SK-N-SH treated with all-trans-retinoic acid at 6 μM for 48 hours (cell line): Measurements from ENCODE around the gene CCL15.

ENCODE experiments used
- ARNTL ChIP-seq: fragments of 450-650 bp; formaldehyde crosslinking; IDR thresholded peaks from 2 replicates; pipeline ENCODE4 v1.5.0; 2020; ENCODE audit warnings: low read depth, mild to moderate bottlenecking, moderate library complexity, borderline replicate concordance
- BACH2 ChIP-seq: fragments of 250-450 bp; sonication (Bioruptor Pico); IDR thresholded peaks from 2 replicates; pipeline ENCODE4 v1.9.0; 2021; ENCODE audit warnings: mild to moderate bottlenecking, borderline replicate concordance
- CSRNP3 ChIP-seq: fragments of 250-450 bp; sonication (Bioruptor Pico); IDR thresholded peaks from 2 replicates; pipeline ENCODE4 v1.5.1; 2021; ENCODE audit warnings: mild to moderate bottlenecking, moderate library complexity
- ESRRG ChIP-seq: fragments of 250-450 bp; sonication (Bioruptor Pico); IDR thresholded peaks from 2 replicates; pipeline ENCODE4 v1.6.1; 2021; ENCODE audit warnings: mild to moderate bottlenecking
- PATZ1 ChIP-seq: fragments of 250-450 bp; sonication (Bioruptor Pico); IDR thresholded peaks from 2 replicates; pipeline ENCODE4 v1.8.0; 2020; ENCODE audit warnings: mild to moderate bottlenecking, moderate library complexity, borderline replicate concordance
- POU6F1 ChIP-seq: fragments of 250-450 bp; sonication (Bioruptor Pico); IDR thresholded peaks from 2 replicates; pipeline ENCODE4 v1.8.0; 2021; ENCODE audit warnings: low read depth, mild to moderate bottlenecking, moderate library complexity, borderline replicate concordance
- PPARA ChIP-seq: fragments of 250-450 bp; sonication (Bioruptor Pico); IDR thresholded peaks from 2 replicates; pipeline ENCODE4 v1.5.0; 2020; ENCODE audit warnings: mild to moderate bottlenecking, borderline replicate concordance
- RARB ChIP-seq: fragments of 250-450 bp; sonication (Bioruptor Pico); IDR thresholded peaks from 2 replicates; pipeline ENCODE4 v1.8.0; 2021; ENCODE audit warnings: mild to moderate bottlenecking, moderate library complexity
- ZC3H10 ChIP-seq: fragments of 250-450 bp; sonication (Bioruptor Pico); IDR thresholded peaks from 2 replicates; pipeline ENCODE4 v1.5.1; 2021; ENCODE audit warnings: mild to moderate bottlenecking, moderate library complexity
- ZFP30 ChIP-seq: fragments of 450-650 bp; formaldehyde crosslinking; IDR thresholded peaks from 2 replicates; pipeline ENCODE4 v1.5.0; 2022; ENCODE audit warnings: mild to moderate bottlenecking, moderate library complexity

GRCh38 chr17:35949401-35949800 is 52.0 kb downstream of the CCL15 start:
- TF ChIP-seq POU6F1 (no peak), ARNTL (no peak), BACH2 (CRISPR knock-in tag) (no peak), ZC3H10 (CRISPR knock-in tag) (no peak), RARB (no peak), PATZ1 (CRISPR knock-in tag) (no peak), PPARA (no peak), CSRNP3 (CRISPR knock-in tag) (no peak), ZFP30 (CRISPR knock-in tag) (no peak), ESRRG (CRISPR knock-in tag) (no peak)
